H54 (cell line): Measurements from ENCODE around the gene DNAJC21.
A peak's percentile ranks its signal among the peaks of the same experiment; 100 is the strongest.

Experiments used
- DNase-seq: peaks from one replicate; pipeline ENCODE4 v3.0.0; 2011; ENCODE audit warnings: low spot score, mixed read lengths; ENCODE audit not compliant: insufficient read length
- FAIRE-seq: peaks from 3 replicates; lab custom pipeline; 2011; peaks lifted over from hg19 to GRCh38; lab: Jason Lieb, UNC
- POLR2A ChIP-seq: IDR thresholded peaks from 2 replicates; pipeline ENCODE4 v1.6.1; 2011; ENCODE audit warnings: low read depth, mild to moderate bottlenecking, low read length

Gene DNAJC21

DNA sequence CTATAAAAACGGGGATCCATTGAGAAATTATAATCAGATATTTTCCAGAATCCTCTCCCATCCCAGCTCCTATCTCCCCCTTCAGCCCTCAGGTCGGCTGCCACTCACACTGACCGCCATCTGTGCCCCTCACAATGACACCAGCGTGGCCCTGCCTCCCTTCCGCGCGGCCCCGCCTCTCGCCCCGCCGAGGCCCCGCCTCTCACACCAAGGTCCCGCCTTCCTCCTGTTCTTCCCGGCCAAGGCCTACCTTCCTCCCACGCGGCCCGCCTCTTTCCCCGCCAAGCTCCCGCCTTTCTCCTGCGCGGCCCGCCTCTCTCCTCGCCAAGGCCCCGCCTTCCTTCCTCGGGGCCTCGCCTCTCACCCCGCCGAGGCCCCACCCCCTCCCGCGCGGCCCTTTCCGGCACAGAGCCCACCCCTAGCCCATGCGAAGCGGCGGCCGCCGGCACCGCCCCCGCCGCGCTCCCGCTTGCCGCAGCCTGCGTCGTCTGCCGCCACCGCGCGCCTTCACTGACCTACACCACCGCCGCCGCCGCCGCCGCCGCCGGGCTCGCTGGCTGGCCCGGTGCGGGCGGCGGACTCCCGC, at the start of gene DNAJC21:
Gene DNAJC21, plus strand, starts transcription at position 426 of the 586 bp plus-strand sequence. CDS start 261 bp downstream, outside the sequence.
- peak; percentile 16; the same call in 1 of the 2 replicates for TF ChIP-seq POLR2A
- peak; percentile 91 for DNase-seq
- peak; percentile 89 for FAIRE-seq

DNA sequence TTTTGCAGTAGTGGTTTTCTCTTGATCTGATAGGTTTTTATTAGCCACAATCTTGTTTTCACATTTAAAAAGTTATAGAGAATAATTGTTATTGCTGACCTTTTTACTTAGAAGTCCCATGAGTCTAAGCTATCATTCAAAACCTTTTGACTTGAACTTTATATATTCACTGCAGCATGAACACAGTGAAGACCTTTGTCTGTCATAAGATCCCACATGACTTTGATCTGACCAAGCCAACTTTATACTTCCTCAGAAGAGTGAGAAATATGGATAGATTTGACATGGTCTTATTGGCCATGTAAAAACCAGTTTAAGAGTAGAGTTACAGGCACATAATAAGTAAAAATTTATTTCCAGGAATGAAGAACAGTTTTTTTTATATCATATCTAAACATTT, 48.1 kb upstream of the DNAJC21 start:
- FAIRE-seq, result no peak
- TF ChIP-seq POLR2A, result no peak
- DNase-seq, result no peak

DNA sequence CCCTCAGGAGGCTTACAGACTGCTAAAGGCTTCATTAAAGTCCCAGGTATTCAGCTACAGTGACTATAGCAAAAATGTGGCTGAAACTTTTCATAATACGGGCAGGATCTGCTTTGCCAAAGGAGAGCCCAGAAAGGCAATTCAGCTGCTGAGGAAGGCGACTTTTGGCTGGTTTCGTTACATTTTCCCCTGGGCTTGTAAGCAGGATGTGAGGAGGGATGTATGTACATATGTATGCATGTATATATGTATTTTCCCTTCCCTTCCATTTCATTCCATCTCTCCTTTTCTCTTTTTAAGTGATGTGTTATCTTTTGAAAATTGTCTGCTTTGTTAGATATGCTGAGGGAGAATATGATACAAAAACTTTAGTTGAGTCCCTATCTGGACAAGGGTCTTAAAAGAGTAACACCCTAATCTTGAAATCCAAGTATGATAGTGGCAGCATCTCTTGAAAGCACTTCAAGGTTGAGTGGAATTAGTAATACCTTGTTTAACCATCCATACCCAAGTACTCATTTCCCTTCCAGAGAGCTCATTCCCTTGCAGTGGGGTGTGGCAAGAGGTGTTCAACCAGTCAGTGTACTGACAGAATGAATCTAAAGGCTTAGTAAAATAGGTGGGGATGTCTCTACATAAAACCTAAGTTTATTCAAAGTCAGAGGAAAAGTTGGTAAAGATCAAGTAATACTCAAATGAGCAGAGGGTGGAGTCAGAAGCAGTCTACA, 42.8 kb upstream of the DNAJC21 start:
- TF ChIP-seq POLR2A, result no peak
- FAIRE-seq (peak; percentile 33), DNase-seq (no peak)

DNA sequence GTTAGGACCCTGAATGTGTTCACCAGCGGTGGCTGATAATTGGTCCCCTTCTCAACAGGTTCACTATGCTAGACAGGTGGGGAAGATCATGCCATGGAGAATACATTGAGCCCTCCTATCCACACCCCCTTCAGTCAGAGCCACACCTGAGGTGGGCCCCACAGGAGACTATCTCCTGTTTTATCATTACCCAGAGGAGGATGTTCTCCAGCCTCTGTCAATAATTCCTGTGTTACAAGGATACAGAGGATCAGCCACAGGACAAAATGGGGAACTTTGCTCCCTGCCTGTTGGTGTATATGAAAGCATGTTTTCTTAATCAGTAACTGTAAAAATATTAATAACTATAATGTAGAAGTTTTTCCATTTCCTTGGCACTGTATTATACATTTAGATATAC, 40.0 kb upstream of the DNAJC21 start:
- no peak for DNase-seq
- no peak for FAIRE-seq
- TF ChIP-seq POLR2A, result no peak

DNA sequence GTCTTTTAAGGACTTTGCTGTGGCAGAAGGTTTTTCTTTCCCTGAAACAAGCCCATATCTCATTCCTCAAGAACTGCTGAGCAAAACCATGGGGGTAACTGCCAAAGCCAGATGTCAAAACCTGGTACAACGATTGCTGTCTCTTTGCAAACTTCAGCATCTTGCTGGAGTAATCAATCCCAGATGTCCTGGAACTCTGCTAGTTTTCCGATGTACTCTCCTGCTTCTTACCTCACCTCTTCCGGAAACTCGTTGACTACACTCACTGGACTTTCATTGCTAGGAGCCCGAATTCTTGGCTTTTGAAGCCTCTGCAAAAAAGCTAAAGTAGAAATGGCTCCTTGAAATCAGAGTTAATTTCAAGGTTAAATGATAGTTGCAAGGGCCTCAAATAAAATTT, 37.4 kb upstream of the DNAJC21 start:
- DNase-seq, result no peak
- FAIRE-seq, result peak; percentile 43
- no peak for TF ChIP-seq POLR2A

DNA sequence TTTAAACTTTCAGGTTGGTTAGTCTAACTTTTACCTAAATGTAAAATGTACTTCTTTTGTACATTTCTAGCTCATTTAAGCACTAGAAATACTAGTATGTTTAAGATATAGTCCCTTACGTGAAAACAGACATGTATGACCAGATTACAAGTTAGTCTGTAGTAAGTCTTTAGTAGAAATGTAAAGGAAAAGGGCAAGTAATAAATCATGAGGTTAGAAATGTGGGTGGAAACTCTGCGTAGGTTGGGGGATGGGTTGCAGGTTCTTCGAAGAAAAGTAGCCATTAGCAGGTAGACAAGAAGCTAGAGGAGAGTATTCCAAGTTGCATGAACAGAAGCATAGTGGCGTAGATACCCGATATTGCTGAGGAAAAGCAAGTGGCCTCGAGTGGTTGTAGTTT, 36.9 kb upstream of the DNAJC21 start:
- no peak for FAIRE-seq
- no peak for DNase-seq
- no peak for TF ChIP-seq POLR2A

DNA sequence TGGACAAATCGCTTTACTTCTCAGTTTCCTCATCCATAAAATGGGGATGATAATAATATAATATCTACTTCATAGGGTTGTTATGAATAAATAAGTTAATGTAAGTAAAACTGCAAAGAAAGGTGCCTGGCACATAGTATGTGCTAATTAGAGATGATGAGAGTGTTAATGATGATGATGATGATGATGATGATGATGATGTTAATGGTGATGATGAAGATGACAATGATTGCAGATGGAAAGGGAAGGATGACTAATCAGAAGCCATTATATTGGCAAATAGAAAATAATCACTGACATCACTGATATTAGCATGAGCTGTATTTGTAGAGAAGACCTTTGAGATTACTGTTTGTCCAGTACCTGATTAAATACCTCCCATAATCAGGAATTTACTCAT, 34.6 kb upstream of the DNAJC21 start:
- TF ChIP-seq POLR2A, result no peak
- DNase-seq, result no peak
- FAIRE-seq, result no peak

DNA sequence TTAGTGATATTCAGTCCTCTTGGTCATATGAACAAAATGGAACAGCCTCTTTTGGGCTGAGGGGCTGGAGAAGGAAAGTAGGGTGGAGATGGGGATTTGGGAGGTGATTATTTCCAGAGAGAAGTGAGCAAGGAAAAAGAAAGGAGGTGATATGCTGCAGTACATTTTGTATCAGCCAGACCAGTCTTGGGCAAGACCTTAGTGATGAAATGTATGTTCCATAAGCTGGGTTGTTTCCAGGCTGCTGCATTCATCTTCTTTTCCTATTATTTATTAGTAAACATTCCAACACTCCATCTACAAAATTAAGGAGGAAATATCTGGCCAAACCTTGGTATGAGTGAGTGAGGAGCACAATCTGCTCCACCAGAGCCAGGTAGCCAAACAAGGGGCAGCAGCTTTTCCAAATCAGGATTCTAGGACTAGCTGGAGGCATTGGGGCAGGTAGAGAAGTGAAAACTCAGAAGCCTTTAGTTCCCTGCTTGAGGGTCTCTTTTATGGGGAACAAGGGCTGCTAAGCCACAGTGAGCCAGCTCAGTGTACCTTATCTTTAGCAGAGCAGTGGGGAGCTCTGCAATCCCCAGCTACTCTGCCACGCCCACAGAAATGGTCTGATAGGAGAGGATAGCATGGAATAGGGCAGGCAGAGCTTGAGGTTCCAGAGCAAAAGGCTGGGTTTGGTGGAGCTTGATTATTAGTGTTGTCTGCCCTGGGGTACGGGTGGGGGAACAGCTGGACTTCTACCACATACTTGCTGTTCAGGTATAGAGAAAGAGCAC, 33.5 kb upstream of the DNAJC21 start:
- no peak for TF ChIP-seq POLR2A
- DNase-seq (no peak), FAIRE-seq (no peak)

DNA sequence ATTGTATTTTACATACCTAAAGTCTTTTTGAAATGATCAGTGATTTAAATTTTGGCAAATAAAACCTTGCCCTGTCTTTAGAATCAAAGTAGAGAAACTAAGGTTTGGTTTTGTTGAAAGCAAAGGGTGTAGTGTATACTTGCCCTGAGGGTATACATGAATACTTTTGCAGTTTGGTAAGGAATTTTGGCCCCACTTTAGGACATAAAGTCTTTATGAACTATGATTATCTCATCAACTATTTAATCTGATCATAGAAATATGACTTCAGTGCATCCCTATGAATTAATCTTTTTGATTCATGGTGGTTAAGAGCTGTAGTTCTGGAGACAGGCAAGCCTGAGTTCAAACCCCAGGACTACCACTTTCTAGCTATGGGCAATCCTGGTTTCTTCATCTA, 31.7 kb upstream of the DNAJC21 start:
- no peak for FAIRE-seq
- no peak for TF ChIP-seq POLR2A
- no peak for DNase-seq

DNA sequence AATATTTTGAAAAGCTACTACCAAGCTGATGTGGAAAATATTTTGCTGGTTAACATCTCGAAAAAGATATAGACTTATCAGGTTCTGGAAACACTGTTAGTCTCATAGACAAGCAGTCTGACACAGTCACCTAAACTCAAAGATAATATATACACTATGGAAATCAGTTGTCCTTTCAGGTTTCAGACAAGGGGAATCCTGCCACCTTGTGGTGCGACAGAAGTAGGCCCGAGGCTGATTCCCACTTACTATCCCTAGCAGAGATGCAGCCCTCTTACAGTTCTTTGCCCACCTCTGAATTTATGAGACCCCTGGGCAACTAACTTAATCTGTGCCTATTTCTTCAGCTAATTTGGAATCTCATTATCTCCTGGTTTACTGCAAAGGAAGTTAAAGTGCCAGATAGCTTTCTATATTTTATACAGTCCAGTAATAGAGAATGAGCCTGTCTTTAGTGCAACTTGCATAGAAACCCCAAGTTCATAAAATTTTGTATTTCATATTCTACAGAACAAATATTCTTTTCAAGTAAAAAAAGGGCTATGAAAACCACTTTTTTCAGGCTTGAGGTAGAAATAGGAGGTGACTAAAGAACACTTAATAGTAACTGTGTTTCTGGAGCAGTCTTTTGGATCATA, 31.0 kb upstream of the DNAJC21 start:
- DNase-seq (peak; percentile 35), FAIRE-seq (peak; percentile 97)
- no peak for TF ChIP-seq POLR2A

DNA sequence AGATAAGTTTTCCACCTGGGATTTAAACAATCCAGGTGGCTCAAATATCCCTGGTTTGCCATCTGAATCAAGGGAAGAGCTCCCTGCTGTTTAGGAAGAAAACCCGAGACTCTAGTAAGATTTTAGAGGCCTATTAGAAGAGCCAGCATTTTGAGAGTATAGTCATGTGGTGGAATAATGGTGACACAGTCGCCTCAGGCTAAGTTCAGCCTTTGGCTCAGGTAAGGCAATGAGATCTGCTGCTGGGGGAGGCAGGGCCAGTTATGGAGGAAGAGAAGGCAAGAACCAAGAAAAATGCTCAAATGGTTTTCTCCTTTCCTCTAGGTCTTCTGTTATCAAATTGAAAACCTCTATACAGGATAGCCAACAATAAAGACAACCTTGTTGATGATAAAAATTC, 30.3 kb upstream of the DNAJC21 start:
- FAIRE-seq (no peak), DNase-seq (no peak)
- TF ChIP-seq POLR2A, result no peak

DNA sequence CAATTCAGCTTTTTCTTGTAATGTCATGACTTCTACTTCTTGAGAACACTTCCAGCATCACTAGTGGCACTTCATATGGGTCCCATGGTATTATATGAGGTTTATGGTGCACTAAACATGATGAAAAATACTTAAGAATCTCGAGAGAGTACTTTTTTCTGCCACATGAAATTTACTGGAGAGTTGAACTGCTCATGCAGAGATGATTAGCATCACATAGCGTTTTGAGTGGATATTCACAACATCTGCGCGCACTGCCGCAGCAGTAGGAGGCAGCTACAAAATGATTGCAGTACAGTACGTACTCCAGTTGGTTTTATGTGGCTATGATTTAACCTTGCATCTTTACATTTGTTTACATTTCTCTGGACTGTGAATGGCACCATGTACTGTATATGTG, 28.7 kb upstream of the DNAJC21 start:
- FAIRE-seq (no peak), DNase-seq (no peak)
- no peak for TF ChIP-seq POLR2A

DNA sequence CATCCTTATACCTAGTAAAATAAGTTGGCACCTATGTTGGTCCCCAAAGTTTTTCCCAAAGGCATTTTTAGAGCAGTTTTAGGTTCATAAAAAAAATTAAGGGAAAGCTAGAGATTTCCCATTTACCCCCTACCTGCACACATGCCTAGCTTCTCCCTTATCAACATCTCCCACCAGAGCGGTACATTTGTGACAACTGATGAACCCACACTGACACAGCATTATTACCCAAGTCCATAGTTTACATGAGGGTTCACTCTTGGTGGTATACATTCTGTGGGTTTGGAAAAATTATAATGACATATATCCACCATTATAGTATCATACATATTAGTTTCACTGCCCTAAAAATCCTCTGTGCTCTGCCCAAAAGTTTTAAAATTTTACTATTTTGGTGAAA, 26.1 kb upstream of the DNAJC21 start:
- no peak for TF ChIP-seq POLR2A
- DNase-seq, result no peak
- FAIRE-seq, result no peak

DNA sequence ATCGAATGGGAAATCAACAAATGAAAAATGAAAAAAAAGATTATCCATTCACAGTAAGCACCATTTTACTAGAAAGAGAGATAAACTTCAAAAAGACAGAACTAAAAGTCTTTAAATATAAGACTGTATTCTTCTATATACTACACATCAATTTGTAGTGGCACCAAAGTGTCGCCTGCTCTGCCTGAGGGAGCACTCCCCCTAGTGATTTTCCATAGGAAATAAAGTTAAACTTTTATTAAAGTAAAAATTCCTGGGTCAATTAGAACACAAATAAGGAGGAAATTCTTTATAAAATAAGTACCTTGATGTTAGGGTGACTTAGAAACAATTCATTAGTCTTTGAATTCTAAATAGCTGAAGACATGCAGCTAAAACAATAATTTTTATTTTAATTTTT, 23.8 kb upstream of the DNAJC21 start:
- TF ChIP-seq POLR2A, result no peak
- FAIRE-seq (no peak), DNase-seq (no peak)
